GM12892 (cell line): ENCODE measurements around the gene SPSB1.

Experiments used
- POLR2A ChIP-seq: IDR thresholded peaks from 2 replicates; pipeline ENCODE4 v1.6.1; 2011; ENCODE audit warnings: low read depth, low read length, control low read depth
- POLR2AphosphoS5 ChIP-seq: IDR thresholded peaks from 2 replicates; pipeline ENCODE4 v1.6.1; 2011; ENCODE audit warnings: low read depth, low read length, control low read depth

GRCh38 chr1:9314711-9315379 lies 22.2 kb downstream of the SPSB1 start:
- TF ChIP-seq POLR2A (no peak), POLR2AphosphoS5 (no peak)
